ENCODE data around the gene ATOSB. TPM values are rescaled to one million over a fixed set of nuclear protein-coding genes. Genes with fewer than 3 reads are reported as not detected.

ATOSB gene
- total RNA-seq, 1 donor: 22.1 TPM

DNA sequence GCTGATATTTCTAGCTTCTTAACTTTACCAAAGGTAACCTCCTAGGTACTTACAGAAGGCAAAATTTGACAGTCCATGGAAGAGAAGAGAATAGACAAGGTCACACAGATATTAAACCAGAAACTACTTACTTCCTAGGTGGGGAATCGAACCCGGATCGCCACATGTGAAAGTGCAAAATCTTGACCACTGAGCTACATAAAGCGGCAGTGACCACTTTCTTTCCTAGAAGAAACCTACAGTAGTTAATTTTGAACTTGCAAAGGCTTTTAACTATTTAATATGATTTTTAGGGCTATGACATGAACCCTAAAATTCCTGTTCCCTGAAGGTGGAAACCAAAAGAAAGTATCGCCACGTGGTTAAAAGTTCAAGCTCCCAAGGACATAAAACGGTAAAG is 20.3 kb upstream of the ATOSB start:
- H3K4me3 ChIP-seq (ENCODE audit: low read depth, low read length): no peak overlapping the region
- TF ChIP-seq, protein P1, sequence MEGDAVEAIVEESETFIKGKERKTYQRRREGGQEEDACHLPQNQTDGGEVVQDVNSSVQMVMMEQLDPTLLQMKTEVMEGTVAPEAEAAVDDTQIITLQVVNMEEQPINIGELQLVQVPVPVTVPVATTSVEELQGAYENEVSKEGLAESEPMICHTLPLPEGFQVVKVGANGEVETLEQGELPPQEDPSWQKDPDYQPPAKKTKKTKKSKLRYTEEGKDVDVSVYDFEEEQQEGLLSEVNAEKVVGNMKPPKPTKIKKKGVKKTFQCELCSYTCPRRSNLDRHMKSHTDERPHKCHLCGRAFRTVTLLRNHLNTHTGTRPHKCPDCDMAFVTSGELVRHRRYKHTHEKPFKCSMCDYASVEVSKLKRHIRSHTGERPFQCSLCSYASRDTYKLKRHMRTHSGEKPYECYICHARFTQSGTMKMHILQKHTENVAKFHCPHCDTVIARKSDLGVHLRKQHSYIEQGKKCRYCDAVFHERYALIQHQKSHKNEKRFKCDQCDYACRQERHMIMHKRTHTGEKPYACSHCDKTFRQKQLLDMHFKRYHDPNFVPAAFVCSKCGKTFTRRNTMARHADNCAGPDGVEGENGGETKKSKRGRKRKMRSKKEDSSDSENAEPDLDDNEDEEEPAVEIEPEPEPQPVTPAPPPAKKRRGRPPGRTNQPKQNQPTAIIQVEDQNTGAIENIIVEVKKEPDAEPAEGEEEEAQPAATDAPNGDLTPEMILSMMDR (IDR thresholded peaks at IDR 0.05; ENCODE audit: insufficient read depth, low read length): no peak
- no peak for DNase-seq (ENCODE audit: low read depth)

DNA sequence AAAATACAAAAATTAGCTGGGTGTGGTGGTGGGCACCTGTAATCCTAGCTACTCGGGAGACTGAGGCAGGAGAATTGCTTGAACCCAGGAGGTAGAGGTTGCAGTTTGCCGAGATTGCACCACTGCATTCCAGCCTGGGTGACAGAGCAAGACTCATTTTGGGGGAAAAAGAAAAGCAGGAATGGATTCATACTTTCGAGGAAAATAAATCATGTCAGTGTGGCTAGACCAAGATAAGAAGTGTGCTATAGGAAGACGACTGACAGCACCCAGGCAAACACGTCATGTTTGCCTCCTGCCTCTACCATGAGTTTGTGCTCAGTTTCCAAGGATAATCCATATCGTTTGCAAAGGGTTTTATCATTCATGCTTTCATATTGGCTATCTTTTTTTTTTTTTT is 19.3 kb upstream of the ATOSB start:
- H3K4me3 ChIP-seq (ENCODE audit: low read depth, low read length): no peak overlapping the region
- DNase-seq (ENCODE audit: low read depth): no peak
- TF ChIP-seq, protein P1 (IDR thresholded peaks at IDR 0.05; ENCODE audit: insufficient read depth, low read length): no peak

DNA sequence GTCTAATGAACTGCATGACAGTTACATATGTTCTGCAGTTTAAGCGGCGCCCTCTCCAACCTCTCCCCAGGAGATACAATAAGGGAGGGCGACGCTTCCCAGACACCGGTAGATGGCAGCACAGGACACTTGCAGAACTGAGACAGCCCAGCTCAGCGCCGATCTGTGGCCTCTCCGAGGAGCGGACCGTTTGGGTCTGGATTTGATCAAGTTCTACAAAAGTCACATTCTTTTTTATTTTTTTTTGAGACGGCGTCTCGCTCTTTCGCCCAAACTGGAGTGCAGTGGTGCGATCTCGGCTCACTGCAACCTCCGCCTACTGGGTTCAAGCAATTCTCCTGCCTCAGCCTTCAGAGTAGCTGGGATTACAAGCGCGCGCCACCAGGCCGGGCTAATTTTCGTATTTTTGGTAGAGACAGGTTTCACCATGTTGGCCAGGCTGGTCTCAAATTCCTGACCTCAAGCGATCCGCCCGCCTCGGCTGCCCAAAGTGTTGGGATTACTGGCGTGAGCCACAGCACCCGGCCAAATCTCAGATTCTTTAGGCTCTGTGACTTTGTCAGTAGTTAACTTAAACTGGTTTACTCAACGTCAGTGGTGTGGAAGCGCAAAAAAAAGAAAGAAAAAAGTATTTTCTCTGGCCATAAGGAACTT is 1.4 kb upstream of the ATOSB start:
- TF ChIP-seq, protein P1 (IDR thresholded peaks at IDR 0.05; ENCODE audit: insufficient read depth, low read length): peak; percentile 97
- H3K4me3 ChIP-seq (ENCODE audit: low read depth, low read length): peak overlapping the region; percentile 99
- peak; percentile 97 for DNase-seq (ENCODE audit: low read depth)

DNA sequence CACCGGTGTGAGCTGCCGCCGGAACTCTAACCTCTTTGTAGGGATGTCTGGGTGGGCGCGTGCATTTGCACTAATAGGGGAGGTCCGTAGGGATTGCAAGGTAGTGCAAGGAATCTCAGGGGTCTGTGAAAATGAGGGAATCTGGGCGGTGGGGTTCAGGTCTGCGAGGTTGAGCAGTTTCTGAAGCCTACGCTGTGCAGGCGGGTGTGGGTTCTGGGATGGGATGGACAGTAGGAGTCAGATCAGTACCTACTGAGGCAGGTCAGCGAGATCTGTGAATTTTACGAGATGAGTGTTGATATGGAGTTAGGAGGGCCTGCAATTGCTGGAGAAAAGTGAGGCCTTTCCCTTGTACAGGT is 856 bp upstream of the ATOSB start:
- TF ChIP-seq, protein P1 (IDR thresholded peaks at IDR 0.05; ENCODE audit: insufficient read depth, low read length): no peak
- H3K4me3 ChIP-seq (ENCODE audit: low read depth, low read length): peak overlapping the region; percentile 99
- DNase-seq (ENCODE audit: low read depth): no peak

DNA sequence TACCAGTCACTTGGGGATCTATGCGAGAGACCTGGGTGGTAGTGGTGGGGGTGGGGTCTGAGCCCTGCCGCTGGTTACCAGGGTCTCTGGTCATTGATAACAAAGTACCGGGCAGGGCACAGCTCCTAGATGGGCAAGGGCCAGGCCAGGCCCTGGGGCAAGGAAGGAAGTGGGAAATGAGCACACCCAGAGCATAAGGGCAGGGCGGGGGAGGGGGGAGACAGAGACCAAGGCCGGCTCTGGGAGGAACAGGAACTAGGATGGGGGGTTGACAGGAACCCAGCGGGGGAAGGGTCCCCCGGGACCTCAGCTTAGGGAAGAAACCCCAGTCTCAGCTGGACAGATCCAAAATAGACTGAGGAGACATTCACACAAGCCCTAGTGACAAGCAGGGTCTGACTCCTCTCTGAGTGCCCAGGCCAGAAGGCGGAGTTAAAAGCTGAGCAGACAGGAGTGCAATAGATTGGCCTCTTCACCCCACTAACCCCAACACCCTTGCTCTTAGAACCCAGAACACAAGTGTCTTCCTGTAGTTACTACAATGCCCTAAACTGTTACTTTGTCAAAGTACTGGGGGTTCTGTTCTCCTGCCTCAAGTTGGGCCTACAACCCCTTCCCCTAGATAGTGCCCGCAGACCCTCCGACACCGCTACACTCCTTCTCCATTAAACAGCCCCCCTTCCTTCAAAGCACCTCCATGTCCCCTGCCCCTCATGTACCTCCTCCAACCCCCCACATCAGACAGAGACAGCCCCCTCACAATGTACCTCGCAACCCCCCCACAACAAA is 628 bp downstream of the ATOSB start:
- DNase-seq (ENCODE audit: low read depth): peak; percentile 35
- TF ChIP-seq, protein P1 (IDR thresholded peaks at IDR 0.05; ENCODE audit: insufficient read depth, low read length): no peak
- peak overlapping the region; percentile 99 for H3K4me3 ChIP-seq (ENCODE audit: low read depth, low read length)

DNA sequence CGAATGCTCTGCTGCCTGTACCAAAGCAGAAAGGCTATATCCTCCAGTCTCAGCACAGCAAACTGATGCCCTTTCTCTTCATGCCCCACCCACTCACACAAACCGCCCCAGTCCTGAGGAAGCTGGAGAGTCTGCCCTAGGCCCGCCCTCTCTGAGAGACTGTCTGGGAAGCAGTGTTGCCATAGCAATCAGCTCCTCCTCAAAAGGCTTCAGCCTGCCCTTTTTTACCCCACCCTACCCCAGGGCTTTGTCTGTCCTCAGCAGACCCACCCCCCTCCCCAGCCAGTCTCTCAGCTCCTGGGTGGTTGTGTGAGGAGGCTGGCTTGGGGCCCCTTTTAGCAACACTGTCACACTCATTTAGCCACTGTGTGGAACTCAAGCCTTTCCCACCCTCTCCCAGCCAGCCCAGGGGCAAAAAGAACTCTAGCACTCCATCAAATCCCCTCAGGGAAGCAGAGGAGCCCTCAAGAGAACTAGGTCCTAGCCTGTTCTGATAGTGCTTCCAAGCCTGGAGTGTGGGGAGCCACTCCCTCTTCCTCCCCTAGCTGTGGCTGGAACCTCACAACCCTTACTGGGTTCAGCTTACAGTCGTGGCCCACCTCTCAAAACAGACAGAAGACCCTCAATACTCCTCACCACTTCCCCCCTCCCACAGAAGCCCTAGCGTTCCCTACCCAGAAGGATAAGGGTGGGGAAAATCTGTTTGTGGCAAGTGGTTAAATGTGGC is 1.4 kb downstream of the ATOSB start:
- peak overlapping the region; percentile 99 for H3K4me3 ChIP-seq (ENCODE audit: low read depth, low read length)
- TF ChIP-seq, protein P1 (IDR thresholded peaks at IDR 0.05; ENCODE audit: insufficient read depth, low read length): no peak
- peak; percentile 96 for DNase-seq (ENCODE audit: low read depth)
